NCI-H1105 treated with DMSO at 0.1 percent for 48 hours (cell line): ENCODE measurements around the gene FCHSD2.
"Not testable (repeated sequence)": the region's sequence is repeated elsewhere in the genome, so short reads cannot be mapped to it uniquely, and the experiment has no call there.

Experiments used
- DNase-seq: peaks from one replicate; lab custom pipeline; 2025; lab: John Stamatoyannopoulos, UW

FCHSD2 gene

GRCh38 chr11:72792437-72793021 is 349.6 kb downstream of the FCHSD2 start:
- no peak for DNase-seq

- DNase-seq, result not testable (repeated sequence)
Measured at GRCh38 chr11:72791228-72791627, 350.9 kb downstream of the FCHSD2 start.

- DNase-seq, result no peak
Measured at GRCh38 chr11:72789493-72790131, 352.5 kb downstream of the FCHSD2 start.

- DNase-seq, result no peak
Measured at GRCh38 chr11:72788241-72788640, 353.9 kb downstream of the FCHSD2 start.

GRCh38 chr11:72787216-72788104 is 354.7 kb downstream of the FCHSD2 start:
- no peak for DNase-seq
